ENCODE results near the gene GSTM2.

The GSTM2 gene

GRCh38 chr1:109634292-109634691, 33.6 kb upstream of the GSTM2 start:
- TF ChIP-seq CTCF (IDR thresholded peaks at IDR 0.05; ENCODE audit: control extremely low read depth, extremely low read depth, low read depth, missing control alignments): no peak
- ChIA-PET CTCF (interaction anchor here (0.8 to 16.8 kb wide), 8 partner anchors 11 to 350 kb away, joined by 3 to 370 read pairs (median 4); partner anchors contain the start of genes AHCYL1 and GSTM4), POLR2A (interaction anchor here (1.0 kb wide), 1 partner anchor 14 kb away, joined by 3 read pairs; no protein-coding TSS in a partner anchor)
- peak; percentile 17 for DNase-seq (ENCODE audit: extremely low spot score)

DNA sequence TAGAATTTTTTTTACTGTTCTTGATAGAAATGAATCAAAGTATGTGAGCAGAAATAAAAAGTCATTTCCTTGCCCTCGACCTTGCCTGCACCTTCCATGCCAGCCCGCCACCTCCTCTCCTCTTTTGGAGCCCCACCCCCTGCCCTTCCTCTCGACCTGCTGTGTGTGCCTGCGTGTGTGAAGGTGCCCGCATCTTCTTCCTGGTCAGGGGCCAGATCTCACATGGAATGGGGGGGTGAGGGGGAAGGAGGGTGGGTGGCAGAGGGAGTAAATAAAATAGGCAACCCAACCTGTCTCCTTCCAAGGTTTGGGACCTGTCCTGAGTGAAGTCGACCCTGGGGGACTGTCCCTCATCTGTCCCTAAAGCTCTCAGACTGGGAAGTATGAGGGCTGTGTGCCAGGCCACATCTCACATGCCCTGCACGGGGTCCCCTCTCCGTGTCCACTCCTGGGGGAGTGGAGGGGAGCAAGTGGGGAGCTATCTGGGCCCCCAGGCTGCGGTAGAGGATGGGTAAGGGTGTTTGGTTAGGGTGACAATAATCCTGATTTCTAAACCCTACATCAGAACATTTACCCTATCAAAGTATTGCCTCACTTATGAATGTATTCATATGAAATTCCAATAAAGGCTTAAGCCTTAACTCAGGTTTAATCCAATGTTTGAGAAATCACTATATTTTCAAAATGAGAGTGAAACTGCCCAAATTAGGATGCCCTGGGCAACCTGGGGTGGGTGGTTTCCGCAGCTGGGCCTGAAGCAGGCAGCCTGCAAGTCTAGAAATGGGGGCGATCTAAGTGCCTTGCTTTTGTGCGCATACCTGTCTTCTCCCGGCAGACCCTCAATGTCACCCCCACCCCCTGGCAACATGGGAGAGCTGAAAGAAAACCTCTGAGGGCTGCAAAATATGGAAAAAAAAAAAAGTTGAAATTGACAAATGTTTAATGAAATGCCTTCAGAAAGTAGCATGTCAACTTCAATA, 32.8 kb upstream of the GSTM2 start:
- CTCF ChIA-PET: interaction anchor here (0.8 to 16.8 kb wide), 11 partner anchors 10 to 349 kb away, joined by 3 to 370 read pairs (median 5); partner anchors contain the start of genes AHCYL1 and GSTM4
- peak; percentile 14 for DNase-seq (ENCODE audit: extremely low spot score)
- POLR2A ChIA-PET: interaction anchor here (1.0 kb wide), 1 partner anchor 15 kb away, joined by 3 read pairs; no protein-coding TSS in a partner anchor
- no peak for TF ChIP-seq CTCF (IDR thresholded peaks at IDR 0.05; ENCODE audit: control extremely low read depth, extremely low read depth, low read depth, missing control alignments)

GRCh38 chr1:109635862-109636200, 32.0 kb upstream of the GSTM2 start:
- no peak for DNase-seq (ENCODE audit: extremely low spot score)
- CTCF ChIA-PET: interaction anchor here (1.2 to 16.8 kb wide), 8 partner anchors 10 to 348 kb away, joined by 4 to 370 read pairs (median 10); partner anchors contain the start of gene AHCYL1
- TF ChIP-seq CTCF (IDR thresholded peaks at IDR 0.05; ENCODE audit: control extremely low read depth, extremely low read depth, low read depth, missing control alignments): no peak
- POLR2A ChIA-PET: no interaction called here

DNA sequence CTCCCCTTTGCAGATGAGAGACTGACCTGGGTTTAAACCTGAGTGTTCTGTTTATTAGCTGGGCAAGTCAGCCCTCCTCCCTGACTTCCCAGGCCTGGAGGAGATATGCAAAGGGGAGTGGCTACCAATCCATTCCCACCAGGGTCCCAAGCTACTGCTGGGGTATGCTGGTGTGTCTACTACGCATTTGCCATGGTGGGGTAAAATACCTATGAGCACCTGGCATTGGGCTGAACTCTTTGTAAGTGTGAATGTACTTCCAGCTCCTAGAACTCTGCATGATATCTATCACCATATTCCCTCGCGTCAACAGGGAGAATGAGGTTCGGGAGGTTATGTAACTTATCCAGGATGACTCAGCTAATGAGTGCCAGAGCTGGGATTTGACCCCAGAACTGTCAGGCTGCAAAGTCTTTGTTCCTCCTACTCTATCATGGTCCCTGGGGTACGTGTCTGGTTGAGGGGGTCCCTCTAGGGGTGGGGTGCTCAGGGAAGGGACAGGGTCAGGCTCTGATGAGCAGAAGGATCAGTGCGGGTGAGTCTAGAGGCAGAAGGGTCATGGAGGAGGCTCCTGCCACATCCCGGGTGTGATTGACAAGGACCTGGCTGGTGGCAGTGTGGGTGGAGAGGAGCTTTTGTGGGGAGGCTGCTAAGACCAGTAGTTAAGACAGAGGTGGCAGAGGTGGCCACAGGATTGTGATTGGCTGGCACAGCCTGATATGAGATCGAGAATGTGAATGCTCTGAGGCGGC, 31.5 kb upstream of the GSTM2 start:
- POLR2A ChIA-PET: no interaction called here
- CTCF ChIA-PET: interaction anchor here (1.0 to 16.8 kb wide), 11 partner anchors 10 to 418 kb away, joined by 3 to 370 read pairs (median 7); partner anchors contain the start of gene AHCYL1
- DNase-seq (ENCODE audit: extremely low spot score): no peak
- no peak for TF ChIP-seq CTCF (IDR thresholded peaks at IDR 0.05; ENCODE audit: control extremely low read depth, extremely low read depth, low read depth, missing control alignments)

DNA sequence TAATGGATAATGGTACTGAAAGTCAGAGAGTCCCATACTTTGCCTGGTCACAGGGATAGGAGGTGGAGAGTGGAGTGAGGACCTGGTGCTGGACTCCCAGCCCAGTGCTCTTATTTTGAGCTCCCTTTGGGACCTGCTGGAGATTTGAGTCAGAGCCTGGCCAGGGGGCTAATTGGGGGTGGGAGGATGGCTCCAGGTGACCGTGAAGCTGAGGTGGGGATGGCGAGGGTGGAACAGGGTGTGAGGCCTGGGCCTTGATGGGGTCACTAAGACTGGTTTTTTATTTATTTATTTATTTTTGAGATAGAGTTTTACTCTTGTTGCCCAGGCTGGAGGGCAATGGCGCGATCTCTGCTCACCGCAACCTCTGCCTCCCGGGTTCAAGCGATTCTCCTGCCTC, 30.4 kb upstream of the GSTM2 start:
- TF ChIP-seq CTCF (IDR thresholded peaks at IDR 0.05; ENCODE audit: control extremely low read depth, extremely low read depth, low read depth, missing control alignments): no peak
- POLR2A ChIA-PET: no interaction called here
- CTCF ChIA-PET: interaction anchor here (1.0 to 16.8 kb wide), 11 partner anchors 8 to 417 kb away, joined by 3 to 370 read pairs (median 10); partner anchors contain the start of genes AHCYL1, AMPD2, GNAT2 and GSTM4
- DNase-seq (ENCODE audit: extremely low spot score): no peak

Measured in GM10248 (cell line).